ENCODE data around the gene USP25.

Gene USP25

DNA sequence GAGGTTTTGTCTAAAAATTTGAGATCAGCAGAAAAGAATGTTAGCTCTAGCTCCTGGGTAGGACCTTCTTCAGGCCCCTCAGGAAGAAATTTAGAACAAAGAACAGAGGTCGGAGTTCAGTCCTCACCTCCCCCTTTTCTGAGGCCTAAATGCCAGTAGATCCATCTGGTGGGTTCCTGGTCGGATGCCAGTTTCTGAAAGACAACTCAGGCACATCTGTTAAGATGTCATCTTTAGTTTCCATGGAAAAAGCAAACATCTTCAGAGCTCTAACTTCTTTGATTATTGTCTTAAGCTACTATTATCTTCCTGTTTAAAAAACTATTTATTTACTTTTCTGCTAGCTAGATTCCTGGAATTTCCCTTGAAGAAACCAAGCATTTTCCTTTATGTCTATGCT, 37.1 kb upstream of the USP25 start:
- no peak for TF ChIP-seq ZBTB7A (IDR thresholded peaks at IDR 0.05; ENCODE audit: low read depth)
- TF ChIP-seq YY1 (IDR thresholded peaks at IDR 0.05; ENCODE audit: low read depth): no peak
- TF ChIP-seq, protein P1, sequence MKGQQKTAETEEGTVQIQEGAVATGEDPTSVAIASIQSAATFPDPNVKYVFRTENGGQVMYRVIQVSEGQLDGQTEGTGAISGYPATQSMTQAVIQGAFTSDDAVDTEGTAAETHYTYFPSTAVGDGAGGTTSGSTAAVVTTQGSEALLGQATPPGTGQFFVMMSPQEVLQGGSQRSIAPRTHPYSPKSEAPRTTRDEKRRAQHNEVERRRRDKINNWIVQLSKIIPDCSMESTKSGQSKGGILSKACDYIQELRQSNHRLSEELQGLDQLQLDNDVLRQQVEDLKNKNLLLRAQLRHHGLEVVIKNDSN (IDR thresholded peaks at IDR 0.05): no peak
- TF ChIP-seq FOXM1 (IDR thresholded peaks at IDR 0.05; ENCODE audit: borderline replicate concordance, low read depth): no peak
- no peak for TF ChIP-seq TEAD4 (IDR thresholded peaks at IDR 0.05)
- no peak for TF ChIP-seq EP300 (IDR thresholded peaks at IDR 0.05; ENCODE audit: borderline replicate concordance)
- no peak for TF ChIP-seq TCF12 (IDR thresholded peaks at IDR 0.05; ENCODE audit: low read depth)
- TF ChIP-seq CEBPB (IDR thresholded peaks at IDR 0.05): no peak
- TF ChIP-seq RAD21 (IDR thresholded peaks at IDR 0.05; ENCODE audit: low read depth): no peak
- TF ChIP-seq EGR1 (IDR thresholded peaks at IDR 0.05): no peak
- no peak for TF ChIP-seq CREB1 (IDR thresholded peaks at IDR 0.05; ENCODE audit: low read depth)
- no peak for TF ChIP-seq REST (IDR thresholded peaks at IDR 0.05; ENCODE audit: low read depth)
- no peak for TF ChIP-seq TAF1 (IDR thresholded peaks at IDR 0.05; ENCODE audit: low read depth)
- TF ChIP-seq MAX (IDR thresholded peaks at IDR 0.05): no peak
- no peak for TF ChIP-seq NFIC (IDR thresholded peaks at IDR 0.05)

- TF ChIP-seq TAF1 (IDR thresholded peaks at IDR 0.05; ENCODE audit: low read depth): no peak
- TF ChIP-seq NFIC (IDR thresholded peaks at IDR 0.05): no peak
- no peak for TF ChIP-seq EP300 (IDR thresholded peaks at IDR 0.05; ENCODE audit: borderline replicate concordance)
- TF ChIP-seq, protein P1 (IDR thresholded peaks at IDR 0.05): no peak
- TF ChIP-seq TEAD4 (IDR thresholded peaks at IDR 0.05): no peak
- no peak for TF ChIP-seq ZBTB7A (IDR thresholded peaks at IDR 0.05; ENCODE audit: low read depth)
- TF ChIP-seq CEBPB (IDR thresholded peaks at IDR 0.05): no peak
- TF ChIP-seq RAD21 (IDR thresholded peaks at IDR 0.05; ENCODE audit: low read depth): no peak
- TF ChIP-seq EGR1 (IDR thresholded peaks at IDR 0.05): no peak
- TF ChIP-seq YY1 (IDR thresholded peaks at IDR 0.05; ENCODE audit: low read depth): no peak
- TF ChIP-seq MAX (IDR thresholded peaks at IDR 0.05): no peak
- TF ChIP-seq CREB1 (IDR thresholded peaks at IDR 0.05; ENCODE audit: low read depth): no peak
- no peak for TF ChIP-seq FOXM1 (IDR thresholded peaks at IDR 0.05; ENCODE audit: borderline replicate concordance, low read depth)
- TF ChIP-seq REST (IDR thresholded peaks at IDR 0.05; ENCODE audit: low read depth): no peak
These were observed 34.5 kb upstream of the USP25 start for GRCh38 chr21:15695241-15695640.

DNA sequence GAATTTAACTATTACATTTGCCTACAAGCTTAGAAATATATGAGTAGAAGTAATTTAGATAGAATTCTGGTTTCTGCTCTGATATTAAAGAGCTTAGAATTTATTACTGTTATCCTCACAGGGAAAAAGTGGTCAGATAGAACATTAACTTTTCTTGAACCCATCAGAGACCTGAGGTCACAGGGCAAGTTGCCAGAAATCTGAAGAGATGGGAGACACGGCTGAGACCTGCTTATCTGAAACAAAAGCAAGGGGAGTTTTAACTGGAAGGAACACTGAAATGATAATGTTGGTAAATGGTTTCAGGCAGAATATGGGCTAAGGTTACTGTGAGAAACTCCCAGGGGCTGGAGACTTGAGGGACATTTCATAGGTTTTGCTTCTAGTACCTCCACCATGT, 28.0 kb upstream of the USP25 start:
- TF ChIP-seq CEBPB (IDR thresholded peaks at IDR 0.05): no peak
- TF ChIP-seq FOXM1 (IDR thresholded peaks at IDR 0.05; ENCODE audit: borderline replicate concordance, low read depth): no peak
- no peak for TF ChIP-seq YY1 (IDR thresholded peaks at IDR 0.05; ENCODE audit: low read depth)
- TF ChIP-seq ZBTB7A (IDR thresholded peaks at IDR 0.05; ENCODE audit: low read depth): no peak
- no peak for TF ChIP-seq TAF1 (IDR thresholded peaks at IDR 0.05; ENCODE audit: low read depth)

DNA sequence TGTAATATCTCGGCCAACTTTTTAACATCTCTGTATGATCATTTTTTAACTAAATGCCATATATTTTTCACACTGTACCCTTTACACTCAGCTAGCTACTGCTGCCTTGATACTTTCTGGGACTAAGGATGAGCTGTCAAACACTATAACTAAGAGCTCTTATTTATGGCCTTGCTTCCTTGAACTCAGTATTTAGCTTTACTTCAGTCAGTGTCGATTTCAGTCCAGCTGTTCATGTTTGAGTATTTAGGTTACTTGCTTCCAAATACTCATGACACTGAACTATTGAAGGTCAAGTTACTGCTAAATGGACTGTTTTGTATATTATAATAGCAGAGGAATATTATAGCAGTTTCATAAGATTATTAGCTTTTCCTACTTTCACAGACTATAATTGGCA, 25.9 kb upstream of the USP25 start:
- no peak for TF ChIP-seq MAX (IDR thresholded peaks at IDR 0.05)
- no peak for TF ChIP-seq CREB1 (IDR thresholded peaks at IDR 0.05; ENCODE audit: low read depth)
- TF ChIP-seq TCF12 (IDR thresholded peaks at IDR 0.05; ENCODE audit: low read depth): no peak
- no peak for TF ChIP-seq EGR1 (IDR thresholded peaks at IDR 0.05)
- TF ChIP-seq TAF1 (IDR thresholded peaks at IDR 0.05; ENCODE audit: low read depth): no peak
- no peak for TF ChIP-seq NFIC (IDR thresholded peaks at IDR 0.05)
- TF ChIP-seq YY1 (IDR thresholded peaks at IDR 0.05; ENCODE audit: low read depth): no peak
- no peak for TF ChIP-seq RAD21 (IDR thresholded peaks at IDR 0.05; ENCODE audit: low read depth)
- no peak for TF ChIP-seq CEBPB (IDR thresholded peaks at IDR 0.05)
- no peak for TF ChIP-seq REST (IDR thresholded peaks at IDR 0.05; ENCODE audit: low read depth)
- TF ChIP-seq ZBTB7A (IDR thresholded peaks at IDR 0.05; ENCODE audit: low read depth): no peak
- no peak for TF ChIP-seq TEAD4 (IDR thresholded peaks at IDR 0.05)
- no peak for TF ChIP-seq FOXM1 (IDR thresholded peaks at IDR 0.05; ENCODE audit: borderline replicate concordance, low read depth)
- TF ChIP-seq EP300 (IDR thresholded peaks at IDR 0.05; ENCODE audit: borderline replicate concordance): no peak
- TF ChIP-seq, protein P1 (IDR thresholded peaks at IDR 0.05): no peak

All from Ishikawa (cell line).